HG03354 (cell line): ENCODE data around the gene RBM17.
"Not testable (repeated sequence)": the region's sequence is repeated elsewhere in the genome, so short reads cannot be mapped to it uniquely, and the experiment has no call there.

Experiments
- ATAC-seq: cut with Tn5 transposase; IDR thresholded peaks from one replicate; pipeline ENCODE4 v1.9.1; 2021; ENCODE audit warnings: mild to moderate bottlenecking; ENCODE audit not compliant: unreplicated experiment, poor library complexity, severe bottlenecking

The RBM17 gene

GRCh38 chr10:6055929-6056328, 32.9 kb upstream of the RBM17 start:
- no peak for ATAC-seq

- ATAC-seq = no peak
These were observed 32.3 kb upstream of the RBM17 start for GRCh38 chr10:6056411-6057135.

- no peak for ATAC-seq
These were observed 30.0 kb upstream of the RBM17 start for GRCh38 chr10:6058682-6059475.

- no peak for ATAC-seq
These were observed 29.3 kb upstream of the RBM17 start for GRCh38 chr10:6059506-6059905.

GRCh38 chr10:6061056-6061455, 27.8 kb upstream of the RBM17 start:
- ATAC-seq = no peak

- no peak for ATAC-seq
These were observed 26.6 kb upstream of the RBM17 start, which contains the start of gene IL2RA for GRCh38 chr10:6062101-6062771. IL2RA (minus strand) TSS chr10:6062367; CDS start chr10:6062151, 216 bp downstream.

- ATAC-seq = no peak
These were observed 24.7 kb upstream of the RBM17 start for GRCh38 chr10:6064119-6064518.

- not testable (repeated sequence) for ATAC-seq
These were observed 24.1 kb upstream of the RBM17 start for GRCh38 chr10:6064726-6065125.

- no peak for ATAC-seq
These were observed 23.4 kb upstream of the RBM17 start for GRCh38 chr10:6065406-6065805.

GRCh38 chr10:6065835-6066234, 23.0 kb upstream of the RBM17 start:
- ATAC-seq = no peak

- no peak for ATAC-seq
These were observed 21.4 kb upstream of the RBM17 start for GRCh38 chr10:6067457-6067856.

GRCh38 chr10:6068006-6068405, 20.8 kb upstream of the RBM17 start:
- ATAC-seq = no peak

GRCh38 chr10:6068422-6068821, 20.4 kb upstream of the RBM17 start:
- peak; percentile 55 for ATAC-seq

- peak; percentile 33 for ATAC-seq
These were observed 19.5 kb upstream of the RBM17 start for GRCh38 chr10:6069081-6069931.

GRCh38 chr10:6070660-6071059, 18.2 kb upstream of the RBM17 start:
- ATAC-seq = no peak

GRCh38 chr10:6071181-6072175, 17.4 kb upstream of the RBM17 start:
- ATAC-seq = peak; percentile 12

GRCh38 chr10:6072215-6072934, 16.5 kb upstream of the RBM17 start:
- ATAC-seq = peak; percentile 60
